SK-N-SH (cell line): ENCODE measurements around the gene RAB3A. TPM values are rescaled to one million over a fixed set of nuclear protein-coding genes. Genes with fewer than 3 reads are reported as not detected.

ENCODE experiments used
- CTCF ChIA-PET: fragments of 300-600, 350-600 bp; formaldehyde crosslinking; extraction: SDS; loops from one replicate; lab custom pipeline; 2021; lab: Yijun Ruan, JAX
- POLR2A ChIA-PET: fragments of 350-600 bp; sonication (Branson Sonifier 250); formaldehyde crosslinking; extraction: SDS; loops from one replicate; lab custom pipeline; 2020; ENCODE audit warnings: antibody characterized with exemption, inconsistent platforms; lab: Yijun Ruan, JAX
- DNase-seq: peaks from one replicate; pipeline ENCODE4 v3.0.0; 2012
- H2AFZ ChIP-seq: fragments of 200-600 bp; sonication (generic); 2 replicates; pipeline ENCODE4 v1.8.1; 2016; ENCODE audit warnings: antibody characterized with exemption, mild to moderate bottlenecking, low read depth
- H3F3A ChIP-seq: fragments of 200-600 bp; sonication (generic); replicated peaks from 2 replicates; pipeline ENCODE3; 2016; ENCODE audit warnings: antibody characterized with exemption, mild to moderate bottlenecking; ENCODE audit not compliant: insufficient read depth
- H3K27ac ChIP-seq, 2 experiments: fragments of 200-500 bp in 1 of 2; fragments of 200-600 bp in 1 of 2; sonication (Bioruptor generic) in 1 of 2; sonication (generic), shearing (Covaris generic) in 1 of 2; 2 replicates each; pipeline versions ENCODE4 v1.5.1 to v1.6.1; 2014 to 2016; ENCODE audit warnings: low read depth in 2 of 2, inconsistent platforms in 1 of 2, low read length in 1 of 2, mild to moderate bottlenecking in 1 of 2, mixed read lengths in 1 of 2
- H3K27me3 ChIP-seq: fragments of 200-600 bp; sonication (generic), shearing (Covaris generic); 2 replicates; pipeline ENCODE4 v1.6.1; 2016; ENCODE audit warnings: mixed run types; ENCODE audit not compliant: insufficient read depth
- H3K36me3 ChIP-seq, 2 experiments: fragments of 200-500 bp in 1 of 2; fragments of 200-600 bp in 1 of 2; sonication (Bioruptor generic) in 1 of 2; sonication (generic) in 1 of 2; replicated peaks in 1 of 2; 2 replicates each; pipeline versions ENCODE3 to v1.5.1; 2014 to 2016; ENCODE audit warnings: low read length in 1 of 2, mild to moderate bottlenecking in 1 of 2; ENCODE audit not compliant: insufficient read depth in 2 of 2, control insufficient read depth in 1 of 2
- H3K4me1 ChIP-seq, 2 experiments: fragments of 200-500 bp in 1 of 2; fragments of 200-600 bp in 1 of 2; sonication (Bioruptor generic) in 1 of 2; sonication (generic), shearing (Covaris generic) in 1 of 2; 2 replicates each; pipeline versions ENCODE4 v1.5.1 to v1.6.1; 2014 to 2016; ENCODE audit warnings: low read depth in 1 of 2, low read length in 1 of 2, mixed run types in 1 of 2; ENCODE audit not compliant: insufficient read depth in 2 of 2, control insufficient read depth in 1 of 2
- H3K4me2 ChIP-seq: fragments of 200-600 bp; sonication (generic), shearing (Covaris generic); 2 replicates; pipeline ENCODE4 v1.6.1; 2017; ENCODE audit warnings: mixed run types
- H3K4me3 ChIP-seq, 2 experiments: fragments of 200-500 bp in 1 of 2; fragments of 200-600 bp in 1 of 2; sonication (Bioruptor generic) in 1 of 2; sonication (generic), shearing (Covaris generic) in 1 of 2; 2 replicates each; pipeline versions ENCODE4 v1.5.1 to v1.8.1; 2014 to 2016; ENCODE audit warnings: low read depth in 2 of 2, inconsistent platforms in 1 of 2, low read length in 1 of 2, mild to moderate bottlenecking in 1 of 2, mixed read lengths in 1 of 2, moderate library complexity in 1 of 2
- H3K79me2 ChIP-seq: fragments of 200-600 bp; sonication (generic); 2 replicates; pipeline ENCODE4 v1.8.1; 2017; ENCODE audit warnings: mild to moderate bottlenecking; ENCODE audit not compliant: insufficient read depth
- H3K9ac ChIP-seq: fragments of 200-600 bp; sonication (generic); 2 replicates; pipeline ENCODE4 v1.6.1; 2017; ENCODE audit warnings: mixed run types
- H3K9me2 ChIP-seq: fragments of 200-600 bp; sonication (generic); 2 replicates; pipeline ENCODE4 v1.6.1; 2017; ENCODE audit warnings: mixed run types
- H3K9me3 ChIP-seq: fragments of 200-600 bp; sonication (generic); 2 replicates; pipeline ENCODE4 v1.6.1; 2017; ENCODE audit warnings: mixed run types, mild to moderate bottlenecking, moderate library complexity
- H4K20me1 ChIP-seq: fragments of 200-600 bp; sonication (generic); 2 replicates; pipeline ENCODE4 v1.6.1; 2017; ENCODE audit warnings: mild to moderate bottlenecking, mixed run types; ENCODE audit not compliant: insufficient read depth
- CHD2 ChIP-seq: fragments of 150-350 bp; IDR thresholded peaks from 2 replicates; pipeline ENCODE4 v1.6.1; 2018; ENCODE audit warnings: low read length; ENCODE audit not compliant: partially characterized antibody
- EZH2phosphoT487 ChIP-seq: fragments of 200-600 bp; sonication (generic); IDR thresholded peaks from 2 replicates; pipeline ENCODE4 v1.6.1; 2017; ENCODE audit warnings: low read depth, mixed run types, mild to moderate bottlenecking, antibody characterized with exemption, moderate library complexity, borderline replicate concordance
- FOXM1 ChIP-seq: IDR thresholded peaks from 2 replicates; pipeline ENCODE4 v1.4.0; 2012; ENCODE audit warnings: low read depth, mild to moderate bottlenecking
- MAX ChIP-seq: IDR thresholded peaks from 2 replicates; pipeline ENCODE4 v1.4.0; 2012; ENCODE audit warnings: low read depth
- MEF2A ChIP-seq: IDR thresholded peaks from 2 replicates; pipeline ENCODE4 v1.4.0; 2012; ENCODE audit warnings: low read depth, borderline replicate concordance
- NFIC ChIP-seq: IDR thresholded peaks from 2 replicates; pipeline ENCODE4 v1.4.0; 2012; ENCODE audit warnings: borderline replicate concordance
- REST ChIP-seq: IDR thresholded peaks from 2 replicates; pipeline ENCODE4 v1.6.1; 2012; ENCODE audit warnings: mild to moderate bottlenecking, low read depth, low read length, moderate library complexity
- RFX5 ChIP-seq: IDR thresholded peaks from 2 replicates; pipeline ENCODE4 v1.6.1; 2012; ENCODE audit warnings: mild to moderate bottlenecking, improper control_type of control experiment, low read length
- SIN3A ChIP-seq: IDR thresholded peaks from 2 replicates; pipeline ENCODE4 v1.6.1; 2012; ENCODE audit warnings: low read depth, mild to moderate bottlenecking, low read length, moderate library complexity, borderline replicate concordance
- SMC3 ChIP-seq: IDR thresholded peaks from 2 replicates; pipeline ENCODE4 v1.6.1; 2012; ENCODE audit warnings: low read depth, low read length, improper control_type of control experiment
- WGBS: methylation state at CpG from one replicate; pipeline ENCODE4 v1.1.6; 2017; ENCODE audit warnings: low lambda C conversion rate; 5-methylcytosine and 5-hydroxymethylcytosine counted together
- polyA plus RNA-seq, 3 experiments: library from polyadenylated mRNA; depleted of rRNA; stranded (reverse); fragments of >200 nt; gene quantifications; 2 replicates each; pipeline ENCODE4 v1.2.3, GENCODE V29; 2012

The RAB3A gene
- polyA plus RNA-seq, 1 of the 3 experiments (the other 2 are of a cell fraction): 9.7 TPM

- Histone ChIP-seq H3K9ac (no peak overlapping the region), H4K20me1 (no peaks in the 10 kb centered on the region), H3F3A (no peaks in the 10 kb centered on the region), H3K79me2 (no peaks in the 10 kb centered on the region), H2AFZ (no peak overlapping the region), H3K4me1 (no peaks in the 10 kb centered on the region), H3K27me3 (no peaks in the 10 kb centered on the region), H3K27ac (no peak overlapping the region), H3K36me3 (no peaks in the 10 kb centered on the region), H3K4me3 (no peak overlapping the region), H3K9me2 (no peaks in the 10 kb centered on the region), H3K9me3 (no peaks in the 10 kb centered on the region), H3K4me2 (no peak overlapping the region)
- TF ChIP-seq MEF2A (no peak), SMC3 (no peak), REST (no peak), CHD2 (no peak), RFX5 (no peak), NFIC (no peak), SIN3A (no peak)
- POLR2A ChIA-PET: interaction anchor here (1.8 kb wide), 1 partner anchor 10 kb away, joined by 4 read pairs; no protein-coding TSS in a partner anchor
- no peak for DNase-seq
- CTCF ChIA-PET: interaction anchor here (0.6 to 8.1 kb wide), 9 partner anchors 9 to 174 kb away, joined by 3 to 46 read pairs (median 4); partner anchors contain the start of gene SSBP4
- WGBS: 17% methylated on average over 6 of the region's 7 CpGs
Observed at GRCh38 chr19:18245297-18245696, 41.5 kb upstream of the RAB3A start.

- no peaks in the 10 kb centered on the region for H3K9me2 ChIP-seq
- no peaks in the 10 kb centered on the region for H3K79me2 ChIP-seq
- H3F3A ChIP-seq: no peaks in the 10 kb centered on the region
- H3K27ac ChIP-seq: no peak overlapping the region
- H3K9me3 ChIP-seq: no peaks in the 10 kb centered on the region
- no peak overlapping the region for H3K4me2 ChIP-seq
- no peak overlapping the region for H2AFZ ChIP-seq
- H3K36me3 ChIP-seq: no peaks in the 10 kb centered on the region
- TF ChIP-seq EZH2phosphoT487: no peak
- no peak for TF ChIP-seq FOXM1
- peak; percentile 54 for TF ChIP-seq MAX
- TF ChIP-seq REST: peak; percentile 96
- no peaks in the 10 kb centered on the region for H4K20me1 ChIP-seq
- ChIA-PET POLR2A (no interaction called here), CTCF (interaction anchor here (0.7 to 5.4 kb wide), 4 partner anchors 10 to 126 kb away, joined by 3 to 46 read pairs (median 4); a partner anchor contains a TSS)
- no peak overlapping the region for H3K9ac ChIP-seq
- H3K27me3 ChIP-seq: no peaks in the 10 kb centered on the region
- no peak for DNase-seq
- 34% methylated on average over 12 of the region's 12 CpGs for WGBS
- no peak overlapping the region for H3K4me3 ChIP-seq
- H3K4me1 ChIP-seq: no peaks in the 10 kb centered on the region
Observed at GRCh38 chr19:18239303-18239702, 35.5 kb upstream of the RAB3A start.
